Endometrial microvascular endothelial cells (primary cell): Measurements from ENCODE around the gene RIIAD1. TPM values are rescaled to one million over a fixed set of nuclear protein-coding genes. Genes with fewer than 3 reads are reported as not detected.

Source experiments
- in situ Hi-C: cut with HindIII; loops from 2 replicates; pipeline ENCODE4 v1.10.0; 2017; ENCODE audit warnings: low sequenced_read_pairs, low pct_unique_long_range_greater_than_20kb; ENCODE audit errors: inconsistent ontology term
- total RNA-seq: library from RNA; depleted of rRNA; stranded (reverse); fragments of >200 nt; gene quantifications from one replicate; pipeline ENCODE4 v1.2.3, GENCODE V29; 2015; ENCODE audit errors: inconsistent ontology term

RIIAD1 gene
- total RNA-seq, 1 donor from 2014 or later = not detected

- in situ Hi-C loops = no loop called here
These were observed 12.4 kb upstream of the RIIAD1 start for GRCh38 chr1:151708891-151709290.

DNA sequence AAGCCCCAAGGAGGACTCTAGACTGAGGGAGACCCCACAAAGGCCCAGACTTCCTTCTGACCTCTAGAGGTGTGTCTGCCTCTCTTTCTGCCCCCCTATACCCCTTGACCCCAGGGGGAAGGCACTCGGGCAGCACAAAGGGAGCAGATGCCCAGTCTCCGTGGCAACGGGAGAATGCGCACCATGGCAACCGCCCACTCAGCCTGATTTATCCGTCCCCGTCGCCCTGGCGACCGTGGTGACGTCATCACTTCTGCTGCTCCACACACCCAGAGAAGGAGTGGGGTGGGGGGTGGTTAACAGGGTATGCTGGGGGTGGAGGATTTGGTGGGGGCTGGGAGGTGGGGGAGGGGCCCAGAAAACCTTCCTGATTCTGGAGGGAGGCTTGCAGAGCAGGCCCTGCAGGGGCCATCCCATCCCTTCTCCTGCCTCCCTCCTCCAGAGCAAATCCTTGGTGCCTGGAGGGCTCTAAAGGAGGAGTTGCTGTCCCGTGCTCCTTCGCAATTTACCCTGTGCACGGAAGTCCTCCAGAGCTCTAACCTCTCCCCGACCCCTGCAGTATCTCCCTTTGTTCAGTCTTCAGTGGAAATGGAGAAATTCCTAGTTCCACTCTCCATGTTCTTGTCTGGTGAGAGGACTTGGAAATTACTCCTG lies 11.0 kb upstream of the RIIAD1 start:
- in situ Hi-C loops = no loop called here

DNA sequence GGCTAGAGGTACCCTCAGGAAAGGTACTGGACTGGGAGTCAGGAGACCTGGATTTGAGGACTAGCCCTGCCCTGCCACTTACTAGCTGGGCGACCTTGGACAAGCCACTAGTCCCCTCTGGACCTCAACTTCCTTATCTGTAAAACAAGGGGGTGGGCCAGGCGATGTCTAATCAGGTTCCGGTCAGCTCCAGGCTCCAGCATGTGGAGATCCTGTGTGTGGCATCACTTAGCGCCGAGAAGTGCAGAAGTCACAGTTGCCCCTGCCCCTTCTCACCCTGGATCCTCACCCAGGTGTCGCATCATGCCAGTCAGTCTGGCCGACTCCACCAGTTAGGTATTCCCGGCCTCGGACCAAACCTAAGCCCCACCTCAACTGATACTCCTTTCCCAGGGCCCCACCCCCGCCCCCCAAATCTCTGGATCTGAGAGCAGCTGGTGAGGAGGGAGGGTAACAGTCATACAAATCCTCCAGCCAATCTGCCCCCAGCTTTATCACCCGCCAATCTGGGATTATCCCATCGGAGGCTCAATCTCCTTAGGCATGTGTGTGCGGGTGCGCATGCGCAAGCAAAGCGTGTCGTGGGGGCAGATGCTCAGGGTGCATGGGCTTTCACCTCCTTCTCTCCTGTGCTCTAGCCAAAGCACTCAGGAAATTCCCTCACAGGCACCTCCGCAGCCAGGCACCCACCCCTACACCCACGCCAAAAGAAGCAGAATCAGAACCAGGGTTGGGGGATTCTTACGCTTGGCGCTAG lies 10.1 kb upstream of the RIIAD1 start:
- in situ Hi-C loops = no loop called here

GRCh38 chr1:151711951-151712350 lies 9.4 kb upstream of the RIIAD1 start:
- in situ Hi-C loops = no loop called here

DNA sequence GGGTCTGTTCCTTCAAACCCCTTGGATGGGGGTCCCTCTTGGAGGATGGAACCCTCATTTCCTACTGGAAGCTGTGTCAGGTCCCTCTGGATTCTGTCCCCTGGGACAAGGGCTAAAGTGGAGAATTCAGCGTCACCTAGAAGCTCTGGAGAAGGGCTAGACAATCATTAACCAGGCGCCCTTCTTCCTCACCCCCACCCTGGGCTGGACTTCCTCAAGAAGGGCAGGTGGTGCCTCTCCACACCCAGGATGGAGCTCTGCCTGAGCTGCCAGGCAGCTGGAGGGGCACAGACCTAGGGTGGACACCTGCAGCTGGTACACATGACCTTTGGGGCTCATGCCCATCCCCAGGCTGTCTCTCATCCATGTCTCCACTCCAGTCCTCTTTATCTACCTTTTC lies 8.3 kb upstream of the RIIAD1 start:
- in situ Hi-C loops = no loop called here

- in situ Hi-C loops = no loop called here
These were observed 7.4 kb upstream of the RIIAD1 start for GRCh38 chr1:151713874-151714273.

- in situ Hi-C loops = no loop called here
These were observed 6.2 kb upstream of the RIIAD1 start for GRCh38 chr1:151714820-151715725.

DNA sequence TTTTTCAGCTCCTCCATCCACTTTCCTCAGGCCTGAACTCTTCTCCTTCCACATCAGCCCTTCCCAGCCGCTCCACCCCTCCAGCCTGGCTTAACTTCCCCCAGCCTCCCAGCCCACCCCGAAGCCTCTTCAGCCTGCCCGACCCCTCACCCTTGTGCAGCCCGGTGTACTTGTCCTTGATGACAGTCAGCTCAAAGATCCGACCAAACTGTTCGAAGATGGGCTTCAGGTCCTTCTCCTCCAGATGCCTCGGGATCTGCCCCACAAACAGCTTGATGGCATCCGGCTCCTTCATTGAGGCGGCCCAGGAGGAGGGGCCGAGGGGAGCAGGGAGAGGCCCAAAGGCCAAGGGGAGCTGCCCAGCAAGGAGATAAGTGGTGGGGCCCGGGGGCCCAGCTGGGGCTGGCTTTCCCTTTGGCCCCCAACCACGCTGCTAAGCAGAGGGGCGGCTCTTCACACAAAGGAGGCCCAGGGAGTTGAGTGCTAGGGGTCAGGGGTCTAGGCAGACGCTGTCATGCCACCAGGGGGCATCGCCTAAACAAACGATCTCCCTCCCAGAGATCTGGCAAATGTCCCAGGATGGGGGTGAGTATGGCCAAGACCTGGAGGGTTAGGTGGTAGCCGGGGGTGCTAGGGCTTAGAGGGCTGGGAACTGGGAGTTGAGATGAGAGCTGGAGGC lies 5.5 kb upstream of the RIIAD1 start:
- in situ Hi-C loops = no loop called here

- in situ Hi-C loops = no loop called here
These were observed 4.9 kb upstream of the RIIAD1 start for GRCh38 chr1:151716405-151716762.

DNA sequence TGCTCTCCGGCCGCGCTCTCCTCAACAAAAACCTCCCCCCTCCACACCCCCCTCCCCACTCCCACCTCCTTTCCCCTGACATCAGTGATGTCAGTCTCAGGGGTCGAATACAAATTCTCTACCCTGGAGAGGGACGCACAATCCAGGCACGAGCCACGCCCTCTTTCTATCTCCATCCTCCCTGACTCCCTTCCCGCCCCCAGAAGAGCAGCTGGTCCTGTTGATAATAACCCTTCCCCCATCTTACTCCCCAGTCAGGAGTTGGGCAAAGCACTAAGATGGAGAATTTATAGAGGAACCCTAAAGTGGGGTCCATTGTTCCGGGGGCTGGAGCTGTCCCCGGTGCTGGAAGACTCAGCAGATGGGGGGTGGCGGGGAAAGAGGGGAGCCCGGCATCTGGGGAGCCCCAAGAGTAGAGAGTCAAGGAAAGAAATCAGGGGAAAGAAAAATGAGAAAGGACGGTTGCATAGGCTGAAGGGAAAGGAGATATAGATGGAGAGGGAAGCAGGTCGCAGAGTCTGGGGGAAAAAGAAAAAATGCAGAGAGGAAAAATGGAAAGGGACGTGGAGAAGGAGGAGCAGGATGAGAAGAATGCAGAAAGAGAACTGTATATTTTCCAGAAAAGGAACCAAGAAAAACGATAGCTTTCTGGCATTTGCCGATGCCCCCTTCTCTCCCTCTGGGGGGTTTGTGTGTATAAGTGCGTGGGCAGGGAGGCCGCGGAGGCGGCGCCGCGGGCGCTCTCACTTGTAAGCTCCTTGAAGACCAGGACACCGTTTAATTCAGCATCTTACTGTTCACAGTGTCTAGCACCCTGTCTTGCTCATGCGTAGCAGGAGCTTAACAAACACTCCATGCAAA lies 4.3 kb upstream of the RIIAD1 start, which contains the start of gene CELF3:
Gene CELF3, minus strand, starts transcription at position 33 of the 861 bp plus-strand sequence. CDS start 783 bp downstream, outside the sequence.
- in situ Hi-C loops = no loop called here

DNA sequence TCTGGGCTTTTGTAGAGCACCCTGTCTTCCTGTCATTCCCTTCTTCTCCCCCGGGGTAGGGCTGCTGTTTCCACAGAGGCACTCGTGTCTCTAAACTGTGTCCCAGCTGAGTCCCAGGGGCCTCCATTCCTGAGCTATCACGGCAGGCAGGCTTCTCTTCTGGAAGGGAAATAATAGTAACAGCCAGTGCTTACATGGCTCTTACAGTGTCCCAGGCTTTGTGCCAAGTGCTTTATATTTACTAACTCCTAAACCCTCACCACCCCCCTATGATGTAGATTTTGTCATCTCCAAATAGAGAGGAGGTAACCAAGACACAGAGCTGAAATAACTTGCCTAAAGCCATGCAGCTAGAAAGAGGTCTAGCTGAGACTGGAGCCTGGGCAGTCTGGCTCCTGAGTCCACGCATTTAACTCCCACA lies 3.3 kb upstream of the RIIAD1 start:
- in situ Hi-C loops = no loop called here

GRCh38 chr1:151718666-151719065 lies 2.7 kb upstream of the RIIAD1 start:
- in situ Hi-C loops = no loop called here

- in situ Hi-C loops = no loop called here
These were observed 1.2 kb upstream of the RIIAD1 start for GRCh38 chr1:151720125-151720524.

GRCh38 chr1:151720554-151720953 lies 768 bp upstream of the RIIAD1 start:
- in situ Hi-C loops = no loop called here

DNA sequence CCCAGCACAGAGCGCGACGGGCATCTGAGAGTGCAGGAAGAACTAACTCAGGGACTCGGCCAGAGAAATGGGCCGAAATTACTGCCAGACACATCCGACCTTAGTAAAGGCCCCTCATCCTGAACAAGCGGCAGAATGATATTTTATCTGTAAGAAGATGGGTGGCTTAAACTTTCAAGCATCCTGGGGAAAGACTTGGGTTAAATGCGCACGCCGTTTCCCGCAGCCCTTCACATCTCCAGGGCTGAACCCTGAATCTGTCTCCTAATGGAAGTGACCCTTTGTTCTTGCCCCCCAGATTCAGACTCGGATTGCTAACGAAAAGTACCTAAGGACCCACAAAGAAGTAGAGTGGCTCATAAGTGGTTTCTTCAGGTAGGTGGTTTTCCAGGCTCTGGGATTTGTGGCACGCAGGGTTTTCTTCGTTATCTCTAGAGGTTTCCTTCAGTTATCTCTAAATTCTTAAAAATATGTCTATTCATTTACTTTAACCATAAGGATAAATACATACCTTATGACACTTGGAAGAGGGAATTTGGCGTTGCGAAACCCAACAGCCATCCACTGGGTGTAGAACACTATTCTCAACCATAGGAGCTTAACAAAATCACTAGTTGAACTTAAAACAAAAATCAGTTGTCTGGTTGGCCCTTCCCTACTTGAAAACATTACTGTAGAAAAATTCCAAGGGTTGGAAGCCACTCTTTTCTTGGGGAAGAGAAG lies 627 bp downstream of the RIIAD1 start:
- in situ Hi-C loops = no loop called here

GRCh38 chr1:151723726-151724370 lies 2.5 kb downstream of the RIIAD1 start:
- in situ Hi-C loops = no loop called here
